ENCODE data around the gene SEMA5A.

GRCh38 chr5:9045946-9046345 is 499.9 kb downstream of the SEMA5A start:
- no peak for TF ChIP-seq EZH2phosphoT487 (IDR thresholded peaks at IDR 0.05)
- TF ChIP-seq EZH2 (IDR thresholded peaks at IDR 0.05): no peak
